Measurements from ENCODE around the gene ATP10D. TPM values are rescaled to one million over a fixed set of nuclear protein-coding genes. Genes with fewer than 3 reads are reported as not detected.

The ATP10D gene
- total and polyA plus RNA-seq, 2 donors (not counting 3 experiments of a cell fraction or from before 2014, with no cell fraction given) = 34.1 to 40.2 TPM

- H3K4me1 ChIP-seq (ENCODE audit: control insufficient read depth, extremely low read depth, insufficient read depth, low read length) = no peaks in the 10 kb centered on the region
- TF ChIP-seq EZH2 (IDR thresholded peaks at IDR 0.05; ENCODE audit: borderline replicate concordance, low read depth, low read length, severe bottlenecking) = no peak
- TF ChIP-seq POLR2A (IDR thresholded peaks at IDR 0.05; ENCODE audit: low read depth, low read length) = no peak
- no peak for TF ChIP-seq POLR2AphosphoS5 (IDR thresholded peaks at IDR 0.05; ENCODE audit: insufficient read depth, low read depth, low read length)
- TF ChIP-seq FOS (IDR thresholded peaks at IDR 0.05; ENCODE audit: borderline replicate concordance, insufficient read depth, low read length) = no peak
- no peaks in the 10 kb centered on the region for H3K9me3 ChIP-seq (replicated peaks; ENCODE audit: control insufficient read depth, insufficient read depth, low read length)
- H3K27ac ChIP-seq (ENCODE audit: insufficient read depth, low read depth, low read length) = no peak overlapping the region
- no peak overlapping the region for H3K9ac ChIP-seq (replicated peaks; ENCODE audit: extremely low read depth, insufficient read depth, low read length)
- no peaks in the 10 kb centered on the region for H3K9me1 ChIP-seq (replicated peaks; ENCODE audit: control insufficient read depth, extremely low read depth, insufficient read depth, low read length)
- no peaks in the 10 kb centered on the region for H3K36me3 ChIP-seq (ENCODE audit: control insufficient read depth in 2 of 2, extremely low read depth in 1 of 2, insufficient read depth in 2 of 2, low read length in 2 of 2)
- intact Hi-C loops (cut with micrococcal nuclease) = no loop called here
- H3K79me2 ChIP-seq (ENCODE audit: control insufficient read depth, insufficient read depth, low read length) = no peaks in the 10 kb centered on the region
- no peak overlapping the region for H3K4me3 ChIP-seq (replicated peaks in 1 of 3; ENCODE audit: insufficient read depth in 1 of 3, low read depth in 1 of 3, low read length in 3 of 3)
- POLR2A ChIA-PET = no interaction called here
- H4K20me1 ChIP-seq (replicated peaks; ENCODE audit: control insufficient read depth, extremely low read depth, insufficient read depth, low read length) = no peaks in the 10 kb centered on the region
- H2AFZ ChIP-seq (ENCODE audit: low read depth, low read length) = no peak overlapping the region
- no peak overlapping the region for H3K4me2 ChIP-seq (ENCODE audit: insufficient read depth, low read length)
- CTCF ChIA-PET = no interaction called here
- DNase-seq (ENCODE audit: low read depth, low spot score) = peak; percentile 8
- dilution Hi-C loops (cut with MboI; ENCODE audit: extremely low pct_ligation_motif_present, low sequenced_read_pairs) = no loop called here
- BruUV-seq (replicated peaks) = no TSS peak
- FAIRE-seq = peak; percentile 48
- no peaks in the 10 kb centered on the region for H3K27me3 ChIP-seq (ENCODE audit: control insufficient read depth in 2 of 2, insufficient read depth in 2 of 2, low read length in 2 of 2)
Measured at GRCh38 chr4:47639531-47639930, 154.5 kb downstream of the ATP10D start.

GRCh38 chr4:47640911-47641310, 155.8 kb downstream of the ATP10D start:
- Histone ChIP-seq H3K27ac (ENCODE audit: insufficient read depth, low read depth, low read length) (no peak overlapping the region), H3K4me1 (ENCODE audit: control insufficient read depth, extremely low read depth, insufficient read depth, low read length) (no peaks in the 10 kb centered on the region), H3K79me2 (ENCODE audit: control insufficient read depth, insufficient read depth, low read length) (no peaks in the 10 kb centered on the region), H3K9me3 (replicated peaks; ENCODE audit: control insufficient read depth, insufficient read depth, low read length) (no peaks in the 10 kb centered on the region), H2AFZ (ENCODE audit: low read depth, low read length) (no peak overlapping the region), H3K4me3 (replicated peaks in 1 of 3; ENCODE audit: insufficient read depth in 1 of 3, low read depth in 1 of 3, low read length in 3 of 3) (no peak overlapping the region), H3K27me3 (ENCODE audit: control insufficient read depth in 2 of 2, insufficient read depth in 2 of 2, low read length in 2 of 2) (no peaks in the 10 kb centered on the region), H3K4me2 (ENCODE audit: insufficient read depth, low read length) (no peak overlapping the region), H3K9ac (replicated peaks; ENCODE audit: extremely low read depth, insufficient read depth, low read length) (no peak overlapping the region), H3K36me3 (ENCODE audit: control insufficient read depth in 2 of 2, extremely low read depth in 1 of 2, insufficient read depth in 2 of 2, low read length in 2 of 2) (no peaks in the 10 kb centered on the region), H3K9me1 (replicated peaks; ENCODE audit: control insufficient read depth, extremely low read depth, insufficient read depth, low read length) (no peaks in the 10 kb centered on the region), H4K20me1 (replicated peaks; ENCODE audit: control insufficient read depth, extremely low read depth, insufficient read depth, low read length) (no peaks in the 10 kb centered on the region)
- DNase-seq (ENCODE audit: low read depth, low spot score) (no peak), FAIRE-seq (no peak)
- no peak for TF ChIP-seq JUN (IDR thresholded peaks at IDR 0.05; ENCODE audit: borderline replicate concordance, insufficient read depth, insufficient read length, low read depth)
- TF ChIP-seq MYC (IDR thresholded peaks at IDR 0.05; ENCODE audit: low read depth, low read length) = no peak
- TF ChIP-seq POLR2A (IDR thresholded peaks at IDR 0.05; ENCODE audit: low read depth, low read length) = no peak
- no peak for TF ChIP-seq POLR2AphosphoS5 (IDR thresholded peaks at IDR 0.05; ENCODE audit: insufficient read depth, low read depth, low read length)
- no peak for TF ChIP-seq GATA2 (IDR thresholded peaks at IDR 0.05; ENCODE audit: insufficient read depth, insufficient read length, low read depth, low read length)
- TF ChIP-seq CTCF (IDR thresholded peaks at IDR 0.05; ENCODE audit: extremely low read depth in 1 of 2, insufficient read depth in 1 of 2, low read depth in 1 of 2, low read length in 2 of 2) = no peak
- TF ChIP-seq FOS (IDR thresholded peaks at IDR 0.05; ENCODE audit: borderline replicate concordance, insufficient read depth, low read length) = no peak
- TF ChIP-seq EZH2 (IDR thresholded peaks at IDR 0.05; ENCODE audit: borderline replicate concordance, low read depth, low read length, severe bottlenecking) = no peak
- TF ChIP-seq MAX (IDR thresholded peaks at IDR 0.05; ENCODE audit: insufficient read depth, insufficient read length) = no peak
- intact Hi-C loops (cut with micrococcal nuclease) (no loop called here), dilution Hi-C loops (cut with MboI; ENCODE audit: extremely low pct_ligation_motif_present, low sequenced_read_pairs) (no loop called here)
- ChIA-PET POLR2A (no interaction called here), CTCF (no interaction called here)
- BruUV-seq (replicated peaks) = no TSS peak
